ENCODE data around the gene MMP13. TPM values are rescaled to one million over a fixed set of nuclear protein-coding genes. Genes with fewer than 3 reads are reported as not detected.

MMP13 gene
- total RNA-seq, 1 experiment from 2014 or later: 2.4 TPM

- CTCF ChIA-PET: no interaction called here
- Histone ChIP-seq H2AFZ (ENCODE audit: low read length) (no peak overlapping the region), H3K9ac (ENCODE audit: low read length) (no peak overlapping the region), H3K79me2 (ENCODE audit: low read length) (no peaks in the 10 kb centered on the region), H3K9me2 (replicated peaks; ENCODE audit: low read length) (no peaks in the 10 kb centered on the region), H3K4me1 (ENCODE audit: insufficient read depth, low read length) (peaks cover 19% of the 10 kb centered on the region), H3K4me2 (ENCODE audit: low read length) (peak overlapping the region; percentile 47), H4K20me1 (ENCODE audit: low read length) (no peaks in the 10 kb centered on the region), H3F3A (ENCODE audit: low read length, unreplicated experiment) (no peaks in the 10 kb centered on the region), H3K9me3 (ENCODE audit: low read length) (no peaks in the 10 kb centered on the region), H3K27ac (ENCODE audit: low read length) (no peak overlapping the region), H3K4me3 (ENCODE audit: low read length) (no peak overlapping the region), H3K36me3 (ENCODE audit: low read depth, low read length) (no peaks in the 10 kb centered on the region), H3K27me3 (ENCODE audit: low read length) (no peaks in the 10 kb centered on the region)
- ATAC-seq (peak; percentile 82), DNase-seq (peak; percentile 77)
- POLR2A ChIA-PET (ENCODE audit: unreplicated experiment): interaction anchor here (0.6 kb wide), 1 partner anchor 15 kb away, joined by 23 read pairs; no protein-coding TSS in a partner anchor
- no peak for TF ChIP-seq CTCF (conservative IDR thresholded peaks at IDR 0.05; ENCODE audit: low read depth, low read length)
- TF ChIP-seq EZH2phosphoT487 (IDR thresholded peaks at IDR 0.05; ENCODE audit: borderline replicate concordance, low read length): no peak
- TF ChIP-seq EZH2 (IDR thresholded peaks at IDR 0.05; ENCODE audit: low read length, unreplicated experiment): no peak
- intact Hi-C loops (cut with micrococcal nuclease): no loop called here
- no TSS peak for BruUV-seq (replicated peaks)
Measured at GRCh38 chr11:102966011-102966410, 10.5 kb upstream of the MMP13 start.

GRCh38 chr11:102964867-102965266 lies 9.3 kb upstream of the MMP13 start:
- intact Hi-C loops (cut with micrococcal nuclease): no loop called here
- ATAC-seq: no peak
- Histone ChIP-seq H3K79me2 (ENCODE audit: low read length) (no peaks in the 10 kb centered on the region), H3K9me3 (ENCODE audit: low read length) (no peaks in the 10 kb centered on the region), H3K9me2 (replicated peaks; ENCODE audit: low read length) (no peaks in the 10 kb centered on the region), H3K36me3 (ENCODE audit: low read depth, low read length) (no peaks in the 10 kb centered on the region), H4K20me1 (ENCODE audit: low read length) (no peaks in the 10 kb centered on the region), H3K9ac (ENCODE audit: low read length) (no peak overlapping the region), H2AFZ (ENCODE audit: low read length) (no peak overlapping the region), H3K4me3 (ENCODE audit: low read length) (no peak overlapping the region), H3F3A (ENCODE audit: low read length, unreplicated experiment) (no peaks in the 10 kb centered on the region), H3K4me1 (ENCODE audit: insufficient read depth, low read length) (peaks cover 19% of the 10 kb centered on the region), H3K4me2 (ENCODE audit: low read length) (no peak overlapping the region), H3K27me3 (ENCODE audit: low read length) (no peaks in the 10 kb centered on the region), H3K27ac (ENCODE audit: low read length) (no peak overlapping the region)
- DNase-seq: no peak
- TF ChIP-seq CTCF (conservative IDR thresholded peaks at IDR 0.05; ENCODE audit: low read depth, low read length) (no peak), EZH2phosphoT487 (IDR thresholded peaks at IDR 0.05; ENCODE audit: borderline replicate concordance, low read length) (no peak), EZH2 (IDR thresholded peaks at IDR 0.05; ENCODE audit: low read length, unreplicated experiment) (no peak)
- CTCF ChIA-PET: no interaction called here
- POLR2A ChIA-PET (ENCODE audit: unreplicated experiment): no interaction called here
- BruUV-seq (replicated peaks): no TSS peak

GRCh38 chr11:102957953-102958352 lies 2.4 kb upstream of the MMP13 start:
- no peak overlapping the region for H3K4me3 ChIP-seq (ENCODE audit: low read length)
- ChIA-PET POLR2A (ENCODE audit: unreplicated experiment) (no interaction called here), CTCF (no interaction called here)
- no peaks in the 10 kb centered on the region for H4K20me1 ChIP-seq (ENCODE audit: low read length)
- peak; percentile 70 for ATAC-seq
- no peak overlapping the region for H3K9ac ChIP-seq (ENCODE audit: low read length)
- no peaks in the 10 kb centered on the region for H3K79me2 ChIP-seq (ENCODE audit: low read length)
- TF ChIP-seq CTCF (conservative IDR thresholded peaks at IDR 0.05; ENCODE audit: low read depth, low read length) (no peak), EZH2phosphoT487 (IDR thresholded peaks at IDR 0.05; ENCODE audit: borderline replicate concordance, low read length) (no peak), EZH2 (IDR thresholded peaks at IDR 0.05; ENCODE audit: low read length, unreplicated experiment) (no peak)
- peak overlapping the region; percentile 27 for H3K4me2 ChIP-seq (ENCODE audit: low read length)
- no peaks in the 10 kb centered on the region for H3K9me2 ChIP-seq (replicated peaks; ENCODE audit: low read length)
- no peaks in the 10 kb centered on the region for H3K27me3 ChIP-seq (ENCODE audit: low read length)
- BruUV-seq (replicated peaks): no TSS peak
- intact Hi-C loops (cut with micrococcal nuclease): no loop called here
- no peaks in the 10 kb centered on the region for H3F3A ChIP-seq (ENCODE audit: low read length, unreplicated experiment)
- H3K9me3 ChIP-seq (ENCODE audit: low read length): no peaks in the 10 kb centered on the region
- H3K27ac ChIP-seq (ENCODE audit: low read length): peak overlapping the region; percentile 35
- no peaks in the 10 kb centered on the region for H3K36me3 ChIP-seq (ENCODE audit: low read depth, low read length)
- DNase-seq: peak; percentile 86
- H2AFZ ChIP-seq (ENCODE audit: low read length): no peak overlapping the region
- peaks cover 29% of the 10 kb centered on the region for H3K4me1 ChIP-seq (ENCODE audit: insufficient read depth, low read length)

Data from PC-3 (cell line).